ENCODE data around the gene FOXC1.

FOXC1 gene

DNA sequence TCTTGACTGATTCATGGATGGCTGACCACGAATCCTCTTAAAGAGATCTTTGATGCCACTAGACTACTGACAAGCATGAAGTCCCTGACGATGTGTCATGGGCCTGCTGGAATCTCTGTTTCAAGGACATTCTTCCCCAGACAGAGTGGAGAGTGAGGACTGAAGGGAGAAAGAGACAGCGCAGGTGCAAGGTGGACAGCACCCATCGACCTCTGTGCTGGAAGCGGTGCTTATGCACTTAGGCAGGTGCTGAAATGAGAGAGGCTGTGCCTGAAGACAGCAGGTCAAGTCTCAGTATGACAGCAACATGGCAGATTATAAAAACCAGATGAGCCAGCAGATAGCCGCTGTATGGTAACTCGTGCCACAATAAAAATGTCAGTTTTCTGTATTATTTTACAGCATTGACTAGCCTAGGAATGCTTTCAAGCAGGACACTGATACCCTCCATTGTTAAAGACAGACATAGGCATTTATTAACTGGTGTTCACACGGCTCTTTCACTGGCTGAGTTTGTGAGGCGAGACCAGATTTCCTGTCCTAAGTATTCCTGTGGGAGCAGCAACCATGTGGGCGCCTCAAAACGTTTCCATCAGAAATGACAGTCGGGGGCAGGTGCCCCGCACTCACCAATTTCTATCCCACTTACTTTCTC, 47.5 kb downstream of the FOXC1 start:
- TF ChIP-seq, protein P1, sequence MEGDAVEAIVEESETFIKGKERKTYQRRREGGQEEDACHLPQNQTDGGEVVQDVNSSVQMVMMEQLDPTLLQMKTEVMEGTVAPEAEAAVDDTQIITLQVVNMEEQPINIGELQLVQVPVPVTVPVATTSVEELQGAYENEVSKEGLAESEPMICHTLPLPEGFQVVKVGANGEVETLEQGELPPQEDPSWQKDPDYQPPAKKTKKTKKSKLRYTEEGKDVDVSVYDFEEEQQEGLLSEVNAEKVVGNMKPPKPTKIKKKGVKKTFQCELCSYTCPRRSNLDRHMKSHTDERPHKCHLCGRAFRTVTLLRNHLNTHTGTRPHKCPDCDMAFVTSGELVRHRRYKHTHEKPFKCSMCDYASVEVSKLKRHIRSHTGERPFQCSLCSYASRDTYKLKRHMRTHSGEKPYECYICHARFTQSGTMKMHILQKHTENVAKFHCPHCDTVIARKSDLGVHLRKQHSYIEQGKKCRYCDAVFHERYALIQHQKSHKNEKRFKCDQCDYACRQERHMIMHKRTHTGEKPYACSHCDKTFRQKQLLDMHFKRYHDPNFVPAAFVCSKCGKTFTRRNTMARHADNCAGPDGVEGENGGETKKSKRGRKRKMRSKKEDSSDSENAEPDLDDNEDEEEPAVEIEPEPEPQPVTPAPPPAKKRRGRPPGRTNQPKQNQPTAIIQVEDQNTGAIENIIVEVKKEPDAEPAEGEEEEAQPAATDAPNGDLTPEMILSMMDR (IDR thresholded peaks at IDR 0.05): no peak
- DNase-seq (ENCODE audit: low spot score): no peak
- Histone ChIP-seq H3K4me3 (no peak overlapping the region), H3K27ac (no peak overlapping the region)

- no peak overlapping the region for H3K27ac ChIP-seq
- H3K4me3 ChIP-seq: no peak overlapping the region
- TF ChIP-seq, protein P1 (IDR thresholded peaks at IDR 0.05): no peak
- no peak for DNase-seq (ENCODE audit: low spot score)
These were observed 48.1 kb downstream of the FOXC1 start for GRCh38 chr6:1657771-1658165.

DNA sequence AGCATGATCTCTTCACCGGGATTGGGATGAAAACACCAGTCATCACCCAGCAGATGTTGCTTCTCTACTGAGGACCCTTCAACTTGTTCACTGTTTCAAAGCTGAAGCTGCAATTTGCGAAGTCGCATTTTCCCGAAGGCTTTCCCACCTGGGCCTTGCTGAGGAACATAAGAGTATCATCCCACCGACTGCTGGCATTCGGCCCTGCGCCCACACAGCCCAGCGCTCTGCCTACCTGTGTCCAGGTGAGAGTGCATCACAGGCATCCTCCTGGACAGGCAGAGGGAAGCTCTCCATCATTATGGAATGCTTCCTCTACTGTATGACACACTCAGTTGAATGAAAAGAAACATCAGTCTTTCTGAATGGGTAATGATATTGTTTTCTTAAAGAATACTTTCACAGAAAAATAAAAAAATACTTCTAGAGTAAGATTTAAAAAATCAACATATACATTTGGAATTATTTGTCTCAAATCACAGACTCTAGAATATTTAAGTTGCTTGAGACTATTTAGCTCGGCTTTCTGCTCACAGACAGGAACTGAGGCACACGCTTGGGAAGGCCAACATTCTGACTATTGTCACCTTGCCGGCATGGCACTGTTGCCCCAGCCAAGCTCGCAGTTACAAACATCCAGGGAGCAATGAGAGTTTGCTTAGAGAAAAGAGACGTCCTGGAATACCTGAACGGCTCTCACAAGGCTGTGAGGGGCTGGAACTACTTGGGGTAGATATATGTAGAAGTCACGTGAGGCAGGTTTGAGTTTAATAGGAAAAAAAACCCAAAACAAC, 48.7 kb downstream of the FOXC1 start:
- Histone ChIP-seq H3K4me3 (no peak overlapping the region), H3K27ac (no peak overlapping the region)
- TF ChIP-seq, protein P1 (IDR thresholded peaks at IDR 0.05): no peak
- no peak for DNase-seq (ENCODE audit: low spot score)

DNA sequence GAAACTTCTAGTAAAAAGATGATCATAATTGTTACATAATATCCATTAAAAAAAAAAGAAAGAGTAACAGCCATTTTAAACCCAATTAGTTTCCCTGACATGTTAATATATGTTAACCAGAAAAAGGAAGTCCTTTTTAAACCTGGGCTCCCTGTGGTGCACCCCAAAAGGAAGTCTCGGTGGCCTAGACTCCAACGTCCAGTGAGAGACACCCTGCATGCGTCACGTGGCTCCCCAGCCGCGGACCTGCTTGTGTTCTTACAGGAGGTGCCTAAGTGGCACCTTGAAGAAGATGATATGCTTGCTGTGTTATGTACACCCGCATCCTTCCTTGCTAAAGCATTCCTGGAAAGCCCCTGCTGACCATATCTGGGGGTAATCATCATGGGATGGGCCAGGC, 50.1 kb downstream of the FOXC1 start:
- DNase-seq (ENCODE audit: low spot score): no peak
- Histone ChIP-seq H3K27ac (no peak overlapping the region), H3K4me3 (no peak overlapping the region)
- TF ChIP-seq, protein P1 (IDR thresholded peaks at IDR 0.05): no peak

- H3K4me3 ChIP-seq: no peak overlapping the region
- DNase-seq (ENCODE audit: low spot score): no peak
- H3K27ac ChIP-seq: peak overlapping the region in 1 of 2 donors; percentile 48
- TF ChIP-seq, protein P1 (IDR thresholded peaks at IDR 0.05): no peak
These were observed 52.8 kb downstream of the FOXC1 start for GRCh38 chr6:1662534-1662933.
